HepG2 (cell line): ENCODE measurements around the gene TBATA. TPM values are rescaled to one million over a fixed set of nuclear protein-coding genes. Genes with fewer than 3 reads are reported as not detected.

ENCODE experiments used
- ARID4A ChIP-seq: sonication (generic); formaldehyde crosslinking; IDR thresholded peaks from 2 replicates; pipeline ENCODE4 v1.5.0; 2020; ENCODE audit warnings: mild to moderate bottlenecking, missing genetic modification reagents, borderline replicate concordance
- BRD4 ChIP-seq: sonication (generic); formaldehyde crosslinking; IDR thresholded peaks from 2 replicates; pipeline ENCODE4 v1.4.0; 2020; ENCODE audit warnings: missing genetic modification reagents
- CREBL2 ChIP-seq: sonication (generic); formaldehyde crosslinking; IDR thresholded peaks from 2 replicates; pipeline ENCODE4 v1.8.1; 2023; ENCODE audit warnings: missing genetic modification reagents, mild to moderate bottlenecking, borderline replicate concordance
- MEIS2 ChIP-seq: sonication (generic); formaldehyde crosslinking; IDR thresholded peaks from 2 replicates; pipeline ENCODE4 v1.9.0; 2021; ENCODE audit warnings: mild to moderate bottlenecking, missing genetic modification reagents
- MXD4 ChIP-seq: IDR thresholded peaks from 2 replicates; pipeline ENCODE4 v1.6.1; 2016; ENCODE audit warnings: mild to moderate bottlenecking, missing biosample characterization, missing genetic modification reagents
- PATZ1 ChIP-seq: sonication (generic); formaldehyde crosslinking; IDR thresholded peaks from 2 replicates; pipeline ENCODE4 v1.4.0; 2020; ENCODE audit warnings: missing genetic modification reagents
- SKIL ChIP-seq: sonication (generic); formaldehyde crosslinking; IDR thresholded peaks from 2 replicates; pipeline ENCODE4 v1.8.0; 2022; ENCODE audit warnings: missing genetic modification reagents, mild to moderate bottlenecking, moderate library complexity, borderline replicate concordance
- polyA plus RNA-seq, 8 experiments: library from polyadenylated mRNA; depleted of rRNA in 3 of 8; stranded (reverse) in 7 of 8; unstranded in 1 of 8; fragments of >200 nt; fragmentation: Illumina TruSeq in 4 of 8; extraction: Trizol in 4 of 8; gene quantifications; 2 replicates each; pipeline versions ENCODE4 v1.2.1 to v1.2.3, GENCODE V29; 2011 to 2016; ENCODE audit warnings: low read depth in 4 of 8, missing spikeins in 1 of 8, mixed read lengths in 1 of 8; ENCODE audit not compliant: insufficient read depth in 1 of 8
- total RNA-seq, 5 experiments: library from RNA; depleted of rRNA; stranded (reverse); fragments of >200 nt; fragmentation: Illumina TruSeq; extraction: Trizol; gene quantifications; 2 replicates each; pipeline ENCODE4 v1.2.3, GENCODE V29; 2016; ENCODE audit warnings: low read depth in 1 of 5
- TF ChIP-seq, protein P1 (sequence below), 2 experiments: fragments of 450-650 bp in 1 of 2; sonication (generic) in 1 of 2; formaldehyde crosslinking in 1 of 2; IDR thresholded peaks; 2 replicates each; pipeline versions ENCODE4 v1.6.1 to v1.8.0; 2016 to 2022; ENCODE audit warnings: antibody characterized with exemption in 1 of 2, mild to moderate bottlenecking in 1 of 2, missing genetic modification reagents in 1 of 2

The TBATA gene
- total and polyA plus RNA-seq, 2 of the 13 experiments (the other 11 are each of a cell fraction or from before 2014, with no cell fraction given): not detected

- TF ChIP-seq ARID4A (CRISPR knock-in tag): peak; percentile 53; the same call in 1 of the 2 replicates
- no peak for TF ChIP-seq MXD4 (CRISPR knock-in tag)
- TF ChIP-seq PATZ1 (CRISPR knock-in tag): 0 out of 2 replicates have a peak, but pooled peaks have one; percentile 21
- TF ChIP-seq BRD4 (CRISPR knock-in tag): no peak
- TF ChIP-seq MEIS2: peak; percentile 66; the same call in 1 of the 2 replicates
- TF ChIP-seq SKIL (CRISPR knock-in tag): no peak
- TF ChIP-seq CREBL2 (CRISPR knock-in tag): 0 out of 2 replicates have a peak, but pooled peaks have one; percentile 73
- TF ChIP-seq, protein P1, sequence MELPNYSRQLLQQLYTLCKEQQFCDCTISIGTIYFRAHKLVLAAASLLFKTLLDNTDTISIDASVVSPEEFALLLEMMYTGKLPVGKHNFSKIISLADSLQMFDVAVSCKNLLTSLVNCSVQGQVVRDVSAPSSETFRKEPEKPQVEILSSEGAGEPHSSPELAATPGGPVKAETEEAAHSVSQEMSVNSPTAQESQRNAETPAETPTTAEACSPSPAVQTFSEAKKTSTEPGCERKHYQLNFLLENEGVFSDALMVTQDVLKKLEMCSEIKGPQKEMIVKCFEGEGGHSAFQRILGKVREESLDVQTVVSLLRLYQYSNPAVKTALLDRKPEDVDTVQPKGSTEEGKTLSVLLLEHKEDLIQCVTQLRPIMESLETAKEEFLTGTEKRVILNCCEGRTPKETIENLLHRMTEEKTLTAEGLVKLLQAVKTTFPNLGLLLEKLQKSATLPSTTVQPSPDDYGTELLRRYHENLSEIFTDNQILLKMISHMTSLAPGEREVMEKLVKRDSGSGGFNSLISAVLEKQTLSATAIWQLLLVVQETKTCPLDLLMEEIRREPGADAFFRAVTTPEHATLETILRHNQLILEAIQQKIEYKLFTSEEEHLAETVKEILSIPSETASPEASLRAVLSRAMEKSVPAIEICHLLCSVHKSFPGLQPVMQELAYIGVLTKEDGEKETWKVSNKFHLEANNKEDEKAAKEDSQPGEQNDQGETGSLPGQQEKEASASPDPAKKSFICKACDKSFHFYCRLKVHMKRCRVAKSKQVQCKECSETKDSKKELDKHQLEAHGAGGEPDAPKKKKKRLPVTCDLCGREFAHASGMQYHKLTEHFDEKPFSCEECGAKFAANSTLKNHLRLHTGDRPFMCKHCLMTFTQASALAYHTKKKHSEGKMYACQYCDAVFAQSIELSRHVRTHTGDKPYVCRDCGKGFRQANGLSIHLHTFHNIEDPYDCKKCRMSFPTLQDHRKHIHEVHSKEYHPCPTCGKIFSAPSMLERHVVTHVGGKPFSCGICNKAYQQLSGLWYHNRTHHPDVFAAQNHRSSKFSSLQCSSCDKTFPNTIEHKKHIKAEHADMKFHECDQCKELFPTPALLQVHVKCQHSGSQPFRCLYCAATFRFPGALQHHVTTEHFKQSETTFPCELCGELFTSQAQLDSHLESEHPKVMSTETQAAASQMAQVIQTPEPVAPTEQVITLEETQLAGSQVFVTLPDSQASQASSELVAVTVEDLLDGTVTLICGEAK (IDR thresholded peaks at IDR 0.05): no peak
- TF ChIP-seq, protein P1 (CRISPR knock-in tag; IDR thresholded peaks at IDR 0.05): no peak
Observed at GRCh38 chr10:70815504-70816219, 30.5 kb upstream of the TBATA start, which contains the start of gene SGPL1 (continued).
